Upper lobe of left lung (tissue), 6 donors: ENCODE data around the gene GLT8D1. TPM values are rescaled to one million over a fixed set of nuclear protein-coding genes. Genes with fewer than 3 reads are reported as not detected.
A peak's percentile ranks its signal among the peaks of the same experiment; 100 is the strongest.

Source experiments
- ATAC-seq, 2 donors: fragments of 200-7000 bp; cut with Tn5 transposase; one replicate each; pipeline ENCODE4 v1.9.1; 2022; ENCODE audit warnings: mild to moderate bottlenecking in 2 of 2, moderate library complexity in 2 of 2; ENCODE audit not compliant: low FRiP score in 2 of 2
- DNase-seq, 2 donors: peaks; one replicate each; pipeline ENCODE4 v3.0.0-alpha.2; 2019 to 2020
- H3K27ac ChIP-seq, 4 donors: fragments of 200-600 bp; sonication (generic); one replicate each; pipeline ENCODE4 v1.5.1; 2016 to 2019
- H3K27me3 ChIP-seq, 4 donors: fragments of 200-600 bp; sonication (generic); one replicate each; pipeline ENCODE4 v1.5.1; 2017 to 2019
- H3K36me3 ChIP-seq, 4 donors: fragments of 200-600 bp; sonication (generic); one replicate each; pipeline ENCODE4 v1.5.1; 2016 to 2019
- H3K4me1 ChIP-seq, 4 donors: fragments of 200-600 bp; sonication (generic); one replicate each; pipeline ENCODE4 v1.5.1; 2018 to 2019
- H3K4me3 ChIP-seq, 4 donors: fragments of 200-600 bp; sonication (generic); one replicate each; pipeline ENCODE4 v1.5.1; 2017 to 2019; ENCODE audit warnings: mild to moderate bottlenecking in 2 of 4, moderate library complexity in 1 of 4
- H3K9me3 ChIP-seq, 4 donors: fragments of 200-600 bp; sonication (generic); one replicate each; pipeline ENCODE4 v1.5.1; 2018 to 2019
- CTCF ChIP-seq, 6 experiments: fragments of 450-650 bp in 4 of 6; fragments of 200-600 bp in 2 of 6; sonication (generic) in 2 of 6; IDR thresholded peaks; one replicate each; pipeline ENCODE4 v1.5.1; 2016 to 2019; ENCODE audit warnings: antibody characterized with exemption in 6 of 6
- EP300 ChIP-seq, 4 donors: sonication (generic); formaldehyde crosslinking; IDR thresholded peaks; one replicate each; pipeline ENCODE4 v1.5.1; 2017; ENCODE audit warnings: antibody characterized with exemption in 4 of 4, control low read depth in 2 of 4
- POLR2A ChIP-seq, 4 donors: fragments of 450-650 bp; IDR thresholded peaks; one replicate each; pipeline ENCODE4 v1.5.1; 2016 to 2017; ENCODE audit warnings: antibody characterized with exemption in 4 of 4, mild to moderate bottlenecking in 2 of 4
- POLR2AphosphoS5 ChIP-seq, 2 donors: sonication (generic); formaldehyde crosslinking; IDR thresholded peaks; one replicate each; pipeline ENCODE4 v1.5.1; 2017; ENCODE audit warnings: antibody characterized with exemption in 2 of 2
- WGBS, 2 donors: methylation state at CpG; one replicate each; pipeline ENCODE4 v1.1.5; 2017 to 2018; 5-methylcytosine and 5-hydroxymethylcytosine counted together
- total RNA-seq, 6 donors: library from RNA; depleted of rRNA in 4 of 6; stranded (reverse); fragments of >200 nt in 4 of 6; gene quantifications; one replicate each; pipeline versions ENCODE4 v1.1.0 to v1.2.1, GENCODE V29; 2016 to 2021
- donor health status: DM: no; HTN: no; CAD: no; lungs with moderate emphysema.
- donor health status: DM: no; HTN: yes; CAD: no; lungs with severe emphysema.

GLT8D1 gene
- 10 to 100 TPM; 29.3 to 70.2 (median 38.6) TPM for total RNA-seq

- Histone ChIP-seq H3K9me3 (no peaks in the 10 kb centered on the region), H3K36me3 (peaks cover 0 to 29% (median 7%) of the 10 kb centered on the region in 4 donors), H3K27ac (peak within 1 kb of the TSS; percentile 86 to 93 (median 89)), H3K4me1 (peaks cover 20 to 36% (median 26%) of the 10 kb centered on the region in 4 donors), H3K4me3 (peak within 1 kb of the TSS; percentile 79 to 94 (median 88)), H3K27me3 (no peaks in the 10 kb centered on the region)
- DNase-seq (peak; percentile 90 to 97), ATAC-seq (peak; percentile 97)
- TF ChIP-seq EP300 (IDR thresholded peaks at IDR 0.05) (no peak), CTCF (IDR thresholded peaks at IDR 0.05) (peak in 1 of 6 experiments; percentile 11), POLR2AphosphoS5 (IDR thresholded peaks at IDR 0.05) (peak; percentile 79 to 80), POLR2A (IDR thresholded peaks at IDR 0.05) (peak in 3 of 4 donors; percentile 60 to 87 (median 68))
- 0 to 4% methylated on average over 7 to 56 of the region's 94 CpGs for WGBS, 2 donors
Observed at GRCh38 chr3:52705688-52706686, at the start of gene GLT8D1, which contains the start of gene SPCS1. Gene GLT8D1 (minus strand): TSS chr3:52705791. CDS start chr3:52700460, 5,331 bp downstream. Gene SPCS1 (plus strand): TSS chr3:52706106. CDS start chr3:52706247, 141 bp downstream.

GRCh38 chr3:52754373-52754772 lies 48.8 kb upstream of the GLT8D1 start:
- TF ChIP-seq POLR2A (IDR thresholded peaks at IDR 0.05) = no peak
- TF ChIP-seq POLR2AphosphoS5 (IDR thresholded peaks at IDR 0.05) = no peak
- no peak for TF ChIP-seq CTCF (IDR thresholded peaks at IDR 0.05)
- no peak for TF ChIP-seq EP300 (IDR thresholded peaks at IDR 0.05)
- no peak overlapping the region for H3K27ac ChIP-seq
- no peak for ATAC-seq
- H3K27me3 ChIP-seq = no peaks in the 10 kb centered on the region
- H3K36me3 ChIP-seq = peaks cover 11 to 89% (median 38%) of the 10 kb centered on the region in 4 donors
- H3K4me1 ChIP-seq = peaks cover 0 to 5% (median 2%) of the 10 kb centered on the region in 4 donors
- 94 to 97% methylated on average over 4 of the region's 4 CpGs for WGBS, 2 donors
- H3K4me3 ChIP-seq = no peak overlapping the region
- H3K9me3 ChIP-seq = no peaks in the 10 kb centered on the region
- no peak for DNase-seq

GRCh38 chr3:52752045-52752660 lies 46.6 kb upstream of the GLT8D1 start:
- Histone ChIP-seq H3K4me1 (peaks cover 0 to 5% (median 2%) of the 10 kb centered on the region in 4 donors), H3K4me3 (no peak overlapping the region), H3K27ac (peak overlapping the region in 2 of 4 donors; percentile 0 to 54), H3K36me3 (peaks cover 17 to 90% (median 45%) of the 10 kb centered on the region in 4 donors), H3K9me3 (no peaks in the 10 kb centered on the region), H3K27me3 (no peaks in the 10 kb centered on the region)
- TF ChIP-seq POLR2A (IDR thresholded peaks at IDR 0.05) (no peak), EP300 (IDR thresholded peaks at IDR 0.05) (no peak), CTCF (IDR thresholded peaks at IDR 0.05) (no peak), POLR2AphosphoS5 (IDR thresholded peaks at IDR 0.05) (no peak)
- no peak for ATAC-seq
- DNase-seq = no peak
- 77 to 86% methylated on average over 3 of the region's 3 CpGs for WGBS, 2 donors

GRCh38 chr3:52743721-52744120 lies 38.1 kb upstream of the GLT8D1 start:
- TF ChIP-seq POLR2AphosphoS5 (IDR thresholded peaks at IDR 0.05) = no peak
- TF ChIP-seq EP300 (IDR thresholded peaks at IDR 0.05) = no peak
- no peak for TF ChIP-seq POLR2A (IDR thresholded peaks at IDR 0.05)
- TF ChIP-seq CTCF (IDR thresholded peaks at IDR 0.05) = no peak
- DNase-seq (no peak), ATAC-seq (no peak)
- H3K4me1 ChIP-seq = no peaks in the 10 kb centered on the region
- H3K36me3 ChIP-seq = peaks cover 37 to 99% (median 69%) of the 10 kb centered on the region in 4 donors
- no peak overlapping the region for H3K27ac ChIP-seq
- no peaks in the 10 kb centered on the region for H3K27me3 ChIP-seq
- 92 to 93% methylated on average over 2 of the region's 2 CpGs for WGBS, 2 donors
- no peaks in the 10 kb centered on the region for H3K9me3 ChIP-seq
- H3K4me3 ChIP-seq = no peak overlapping the region
